HG03571 (cell line): Measurements from ENCODE around the gene BHLHA15.
A peak's percentile ranks its signal among the peaks of the same experiment; 100 is the strongest.

Source experiments
- ATAC-seq: cut with Tn5 transposase; IDR thresholded peaks from one replicate; pipeline ENCODE4 v1.9.1; 2021; ENCODE audit not compliant: unreplicated experiment

Gene BHLHA15

GRCh38 chr7:98211221-98211675 is at the start of gene BHLHA15:
Gene BHLHA15 (plus strand): TSS chr7:98211439. CDS start chr7:98212310, 871 bp downstream.
- no peak for ATAC-seq

GRCh38 chr7:98162758-98163157 is 48.5 kb upstream of the BHLHA15 start:
- ATAC-seq: no peak

GRCh38 chr7:98163269-98163668 is 48.0 kb upstream of the BHLHA15 start:
- ATAC-seq: no peak

- ATAC-seq: no peak
Measured at GRCh38 chr7:98163704-98164494, 47.3 kb upstream of the BHLHA15 start.

GRCh38 chr7:98165827-98166667 is 45.2 kb upstream of the BHLHA15 start:
- peak; percentile 51 for ATAC-seq

- no peak for ATAC-seq
Measured at GRCh38 chr7:98166668-98166970, 44.6 kb upstream of the BHLHA15 start.

GRCh38 chr7:98167653-98168052 is 43.6 kb upstream of the BHLHA15 start:
- ATAC-seq: no peak

- no peak for ATAC-seq
Measured at GRCh38 chr7:98168181-98168903, 42.9 kb upstream of the BHLHA15 start.

GRCh38 chr7:98168904-98169621 is 42.2 kb upstream of the BHLHA15 start:
- ATAC-seq: no peak

GRCh38 chr7:98170966-98171365 is 40.3 kb upstream of the BHLHA15 start:
- ATAC-seq: no peak

GRCh38 chr7:98171449-98171848 is 39.8 kb upstream of the BHLHA15 start:
- no peak for ATAC-seq

- no peak for ATAC-seq
Measured at GRCh38 chr7:98174334-98175259, 36.6 kb upstream of the BHLHA15 start.

- ATAC-seq: no peak
Measured at GRCh38 chr7:98175260-98175940, 35.8 kb upstream of the BHLHA15 start.

GRCh38 chr7:98177553-98177952 is 33.7 kb upstream of the BHLHA15 start:
- ATAC-seq: no peak

GRCh38 chr7:98178321-98178720 is 32.9 kb upstream of the BHLHA15 start:
- ATAC-seq: no peak

- ATAC-seq: no peak
Measured at GRCh38 chr7:98178762-98179490, 32.3 kb upstream of the BHLHA15 start.

GRCh38 chr7:98180751-98181150 is 30.5 kb upstream of the BHLHA15 start:
- no peak for ATAC-seq

GRCh38 chr7:98185101-98185500 is 26.1 kb upstream of the BHLHA15 start:
- ATAC-seq: no peak
